Measurements from ENCODE around the gene TNFRSF17.
A peak's percentile ranks its signal among the peaks of the same experiment; 100 is the strongest.

The TNFRSF17 gene

DNA sequence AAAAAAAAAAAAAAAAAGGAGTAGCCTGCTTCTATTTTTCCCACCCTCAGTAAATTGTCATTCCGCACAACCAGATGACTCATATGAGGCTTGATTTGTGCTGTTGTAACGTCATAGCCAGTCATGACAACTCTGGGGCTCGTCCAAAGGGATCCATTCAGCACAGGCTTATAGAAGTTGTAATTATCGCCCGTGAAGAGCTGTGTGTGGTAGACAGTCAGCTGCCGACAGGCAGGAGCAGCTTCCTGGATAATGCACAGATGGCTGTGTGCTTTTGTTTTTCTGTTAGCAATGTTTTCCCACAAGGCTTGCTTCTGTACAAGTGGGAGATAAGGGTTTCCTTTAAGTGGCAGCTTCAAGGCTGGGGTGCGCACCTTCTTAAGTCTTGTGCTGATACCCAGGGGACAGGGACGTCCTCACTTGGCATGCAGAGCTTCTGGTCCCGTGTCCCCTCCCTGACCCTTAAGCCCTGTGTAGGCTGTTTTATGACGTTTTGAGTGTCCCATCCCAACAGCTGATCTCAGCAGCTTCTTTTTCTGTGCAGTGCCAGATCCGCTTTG is 37.5 kb downstream of the TNFRSF17 start:
- DNase-seq (ENCODE audit: low read depth, low spot score) = peak; percentile 67

DNA sequence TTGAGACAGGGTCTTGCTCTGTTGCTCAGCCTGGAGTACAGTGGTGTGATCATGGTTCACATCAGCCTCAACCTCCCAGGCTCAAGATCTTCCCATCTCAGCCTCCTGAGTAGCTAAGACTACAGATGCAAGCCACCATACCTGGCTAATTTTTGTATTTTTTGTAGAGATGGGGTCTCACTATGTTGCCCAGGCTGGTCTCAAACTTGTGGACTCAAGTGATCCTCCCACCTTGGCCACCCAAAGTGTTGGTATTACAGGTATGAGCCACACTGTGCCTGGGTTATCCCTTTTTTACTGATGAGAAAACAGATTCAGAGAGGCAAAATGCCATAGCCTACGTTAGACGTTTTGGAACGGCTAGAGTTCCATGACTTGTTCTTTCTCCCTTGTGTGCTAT is 41.6 kb downstream of the TNFRSF17 start:
- no peak for DNase-seq (ENCODE audit: low read depth, low spot score)

DNA sequence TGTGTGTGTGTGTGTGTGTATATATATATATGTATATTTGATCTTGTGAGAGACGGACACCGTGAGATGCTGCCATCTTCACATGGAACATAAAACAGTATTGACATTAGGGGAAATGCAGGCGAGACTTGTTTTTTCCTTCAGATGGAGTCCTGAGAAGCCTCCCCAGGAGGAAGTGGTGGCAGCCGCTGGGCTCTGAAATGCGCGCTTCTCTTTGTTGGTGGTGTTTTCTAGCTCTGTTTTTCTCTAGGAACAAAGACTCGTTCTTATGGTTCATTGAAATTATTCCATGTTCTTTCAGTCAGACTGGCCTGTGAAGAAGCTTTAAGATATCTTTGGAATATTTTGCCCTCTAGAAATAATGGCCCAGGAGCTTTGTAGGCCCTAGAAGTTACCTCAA is 44.5 kb downstream of the TNFRSF17 start:
- DNase-seq (ENCODE audit: low read depth, low spot score) = no peak

GRCh38 chr16:12009922-12010321 is 44.9 kb downstream of the TNFRSF17 start:
- DNase-seq (ENCODE audit: low read depth, low spot score) = no peak

DNA sequence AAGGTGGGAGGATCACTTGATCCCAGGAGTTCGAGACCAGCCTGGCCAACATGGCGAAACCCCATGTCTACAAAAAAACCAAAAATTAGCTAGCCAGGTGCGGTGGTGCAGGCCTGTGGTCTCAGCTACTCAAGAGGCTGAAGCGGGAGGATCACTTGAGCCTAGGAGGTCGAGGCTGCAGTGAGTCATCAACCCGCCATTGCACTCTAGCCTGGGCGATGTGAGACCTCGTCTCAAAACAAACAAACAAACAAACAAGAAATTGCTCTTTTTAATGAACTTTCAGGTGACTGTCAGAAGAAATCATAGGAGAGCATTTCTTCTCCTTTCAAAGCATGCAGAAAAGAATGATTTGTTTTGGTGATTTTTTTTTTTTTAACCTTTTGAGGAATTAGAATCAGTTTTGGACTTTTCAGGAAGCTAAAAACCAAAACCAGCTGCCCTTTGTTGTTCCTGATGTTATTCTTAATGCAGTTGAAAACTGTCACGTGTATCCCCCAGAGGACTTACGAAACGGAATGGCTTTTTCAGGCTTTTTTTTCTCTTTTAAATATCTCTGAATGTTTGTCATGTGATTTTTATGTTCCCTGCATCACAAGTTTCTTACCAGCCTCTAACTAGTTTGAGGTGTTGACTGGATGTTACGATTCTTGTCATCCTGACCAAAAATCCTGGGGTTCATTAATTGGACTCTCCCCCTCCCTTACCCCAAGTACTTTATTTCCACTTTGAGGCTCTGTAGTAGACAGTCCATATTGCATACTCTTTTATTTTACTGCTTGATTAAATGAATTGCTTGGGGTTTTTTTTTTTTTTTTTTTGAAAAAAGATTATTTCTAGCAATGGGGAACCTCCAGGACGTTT is 45.6 kb downstream of the TNFRSF17 start:
- no peak for DNase-seq (ENCODE audit: low read depth, low spot score)

DNA sequence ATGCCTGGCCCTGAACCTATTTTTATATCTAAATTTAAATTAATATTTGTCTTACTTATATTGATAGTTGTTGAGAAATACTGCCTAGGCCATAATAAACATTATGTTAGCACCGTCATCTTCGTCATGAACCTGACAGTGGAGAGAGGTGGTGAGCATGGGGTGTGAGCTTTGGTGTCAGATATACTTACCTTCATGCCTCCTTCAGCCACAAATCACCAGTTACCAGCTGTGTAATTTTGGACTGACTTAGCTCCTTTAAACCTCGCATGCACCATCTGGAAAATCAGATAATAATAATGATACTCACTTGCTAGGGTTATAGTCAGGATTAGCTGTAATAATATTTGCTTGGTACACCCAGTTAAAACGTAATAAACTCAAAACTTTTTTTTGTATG is 46.6 kb downstream of the TNFRSF17 start:
- DNase-seq (ENCODE audit: low read depth, low spot score) = no peak

DNA sequence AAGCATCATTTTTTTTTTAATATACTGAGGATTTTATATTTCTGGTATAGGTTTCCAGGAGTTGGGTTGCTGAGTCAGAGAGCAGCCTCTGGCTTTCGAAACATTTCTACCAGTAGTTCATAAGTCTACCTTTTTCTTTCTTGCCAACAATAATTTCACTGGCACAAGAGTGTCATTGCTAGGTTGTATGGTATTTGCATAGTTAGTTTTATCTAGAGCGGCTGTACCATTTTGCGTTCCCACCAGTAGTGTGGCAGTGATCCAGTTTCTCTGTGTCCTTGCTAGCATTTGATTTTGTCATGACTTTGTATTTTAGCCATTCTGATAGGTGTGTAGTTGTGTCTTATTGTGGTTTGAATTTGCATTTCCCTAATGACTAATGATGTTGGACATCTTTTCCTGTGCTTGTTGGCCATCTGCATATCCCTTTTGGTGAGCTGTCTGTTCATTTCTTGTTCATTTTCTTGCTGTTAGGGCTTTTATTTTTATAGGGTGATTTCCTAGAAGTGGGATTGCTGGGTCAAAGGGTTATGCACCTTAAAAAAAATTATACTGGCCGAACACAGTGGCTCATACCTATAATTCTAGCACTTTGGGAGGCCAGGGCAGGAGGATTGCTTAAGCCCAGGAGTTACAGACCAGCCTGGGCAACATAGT is 51.4 kb downstream of the TNFRSF17 start:
- DNase-seq (ENCODE audit: low read depth, low spot score) = peak; percentile 74

GRCh38 chr16:12017558-12017957 is 52.5 kb downstream of the TNFRSF17 start:
- peak; percentile 62 for DNase-seq (ENCODE audit: low read depth, low spot score)

Data from astrocyte of the hippocampus (primary cell).